ENCODE data around the gene KRT15.

The KRT15 gene

GRCh38 chr17:41539071-41539492 is 20.4 kb upstream of the KRT15 start:
- no peaks in the 10 kb centered on the region for H3F3A ChIP-seq (ENCODE audit: insufficient read depth, low read length)
- no peak overlapping the region for H2AFZ ChIP-seq (ENCODE audit: low read length)
- H3K36me3 ChIP-seq (ENCODE audit: insufficient read depth, low read length), result no peaks in the 10 kb centered on the region
- no peaks in the 10 kb centered on the region for H3K9me3 ChIP-seq (ENCODE audit: low read length)
- H3K27me3 ChIP-seq (ENCODE audit: insufficient read depth, low read length), result peaks cover 6% of the 10 kb centered on the region; the same call in 1 of the 2 replicates
- no peaks in the 10 kb centered on the region for H3K4me1 ChIP-seq (ENCODE audit: insufficient read depth, low read length, severe bottlenecking)
- H3K4me2 ChIP-seq (ENCODE audit: low read length), result no peak overlapping the region
- H3K27ac ChIP-seq (ENCODE audit: low read depth, low read length, poor library complexity, severe bottlenecking), result no peak overlapping the region
- no peak overlapping the region for H3K4me3 ChIP-seq (ENCODE audit: low read depth, low read length, poor library complexity, severe bottlenecking)
- TF ChIP-seq CTCF (IDR thresholded peaks at IDR 0.05; ENCODE audit: low read length) (no peak), EZH2 (IDR thresholded peaks at IDR 0.05; ENCODE audit: borderline replicate concordance, low read length) (no peak)
- H3K9ac ChIP-seq (ENCODE audit: low read length), result no peak overlapping the region
- no peaks in the 10 kb centered on the region for H3K79me2 ChIP-seq (ENCODE audit: insufficient read depth, low read length)
- no peaks in the 10 kb centered on the region for H3K9me2 ChIP-seq (ENCODE audit: low read depth, low read length)
- no peaks in the 10 kb centered on the region for H4K20me1 ChIP-seq (ENCODE audit: insufficient read depth, low read length)

GRCh38 chr17:41538565-41538991 is 19.9 kb upstream of the KRT15 start:
- no peaks in the 10 kb centered on the region for H3K36me3 ChIP-seq (ENCODE audit: insufficient read depth, low read length)
- no peaks in the 10 kb centered on the region for H3F3A ChIP-seq (ENCODE audit: insufficient read depth, low read length)
- no peak overlapping the region for H2AFZ ChIP-seq (ENCODE audit: low read length)
- TF ChIP-seq EZH2 (IDR thresholded peaks at IDR 0.05; ENCODE audit: borderline replicate concordance, low read length) (no peak), CTCF (IDR thresholded peaks at IDR 0.05; ENCODE audit: low read length) (no peak)
- H3K9ac ChIP-seq (ENCODE audit: low read length), result no peak overlapping the region
- no peaks in the 10 kb centered on the region for H3K9me3 ChIP-seq (ENCODE audit: low read length)
- no peak overlapping the region for H3K4me2 ChIP-seq (ENCODE audit: low read length)
- no peak overlapping the region for H3K27ac ChIP-seq (ENCODE audit: low read depth, low read length, poor library complexity, severe bottlenecking)
- no peaks in the 10 kb centered on the region for H3K4me1 ChIP-seq (ENCODE audit: insufficient read depth, low read length, severe bottlenecking)
- no peak overlapping the region for H3K4me3 ChIP-seq (ENCODE audit: low read depth, low read length, poor library complexity, severe bottlenecking)
- peaks cover 6% of the 10 kb centered on the region; the same call in 1 of the 2 replicates for H3K27me3 ChIP-seq (ENCODE audit: insufficient read depth, low read length)
- no peaks in the 10 kb centered on the region for H4K20me1 ChIP-seq (ENCODE audit: insufficient read depth, low read length)
- H3K9me2 ChIP-seq (ENCODE audit: low read depth, low read length), result no peaks in the 10 kb centered on the region
- no peaks in the 10 kb centered on the region for H3K79me2 ChIP-seq (ENCODE audit: insufficient read depth, low read length)

GRCh38 chr17:41537990-41538389 is 19.3 kb upstream of the KRT15 start:
- Histone ChIP-seq H4K20me1 (ENCODE audit: insufficient read depth, low read length) (no peaks in the 10 kb centered on the region), H3K9me3 (ENCODE audit: low read length) (no peaks in the 10 kb centered on the region), H3K27me3 (ENCODE audit: insufficient read depth, low read length) (peaks cover 6% of the 10 kb centered on the region; the same call in 1 of the 2 replicates), H3K4me1 (ENCODE audit: insufficient read depth, low read length, severe bottlenecking) (no peaks in the 10 kb centered on the region), H3K9me2 (ENCODE audit: low read depth, low read length) (no peaks in the 10 kb centered on the region), H3K79me2 (ENCODE audit: insufficient read depth, low read length) (no peaks in the 10 kb centered on the region), H3F3A (ENCODE audit: insufficient read depth, low read length) (no peaks in the 10 kb centered on the region), H3K36me3 (ENCODE audit: insufficient read depth, low read length) (no peaks in the 10 kb centered on the region), H3K4me2 (ENCODE audit: low read length) (no peak overlapping the region), H2AFZ (ENCODE audit: low read length) (no peak overlapping the region), H3K27ac (ENCODE audit: low read depth, low read length, poor library complexity, severe bottlenecking) (no peak overlapping the region), H3K9ac (ENCODE audit: low read length) (no peak overlapping the region), H3K4me3 (ENCODE audit: low read depth, low read length, poor library complexity, severe bottlenecking) (no peak overlapping the region)
- no peak for TF ChIP-seq CTCF (IDR thresholded peaks at IDR 0.05; ENCODE audit: low read length)
- no peak for TF ChIP-seq EZH2 (IDR thresholded peaks at IDR 0.05; ENCODE audit: borderline replicate concordance, low read length)

Measured in OCI-LY1 (cell line).